Activated CD8-positive, alpha-beta memory T cell treated with anti-CD3 and anti-CD28 coated beads, Interleukin-2, amount 50 U/mL, for 48 hours (primary cell): ENCODE results near the gene C1orf56.

Experiments used
- DNase-seq: peaks from one replicate; pipeline ENCODE4 v3.0.0-alpha.2; 2020

Gene C1orf56

GRCh38 chr1:151047591-151047924, at the start of gene C1orf56:
C1orf56 (plus strand) TSS chr1:151047751; CDS start chr1:151047848, 97 bp downstream.
- DNase-seq = peak; percentile 83

- no peak for DNase-seq
These were observed 49.6 kb upstream of the C1orf56 start for GRCh38 chr1:150997949-150998348.

- DNase-seq = no peak
These were observed 48.4 kb upstream of the C1orf56 start for GRCh38 chr1:150999051-150999674.

GRCh38 chr1:150999926-151000325, 47.6 kb upstream of the C1orf56 start:
- no peak for DNase-seq

GRCh38 chr1:151000408-151000807, 47.1 kb upstream of the C1orf56 start:
- DNase-seq = no peak

GRCh38 chr1:151001602-151002001, 45.9 kb upstream of the C1orf56 start:
- no peak for DNase-seq

- DNase-seq = no peak
These were observed 45.5 kb upstream of the C1orf56 start for GRCh38 chr1:151002051-151002450.

GRCh38 chr1:151002611-151003010, 44.9 kb upstream of the C1orf56 start:
- DNase-seq = no peak

GRCh38 chr1:151003180-151003579, 44.4 kb upstream of the C1orf56 start:
- no peak for DNase-seq

GRCh38 chr1:151005729-151006319, 41.7 kb upstream of the C1orf56 start:
- no peak for DNase-seq

GRCh38 chr1:151006327-151007052, 41.1 kb upstream of the C1orf56 start, which contains the start of gene MINDY1:
MINDY1 (minus strand) TSS chr1:151006902; CDS start chr1:151002617, 4,285 bp downstream.
- DNase-seq = peak; percentile 65

GRCh38 chr1:151007853-151008243, 39.7 kb upstream of the C1orf56 start:
- DNase-seq = no peak

GRCh38 chr1:151008244-151009205, 39.0 kb upstream of the C1orf56 start, which contains the start of gene PRUNE1:
PRUNE1 (plus strand) TSS chr1:151008449; CDS start chr1:151008633, 184 bp downstream.
- peak; percentile 99 for DNase-seq

GRCh38 chr1:151009206-151009587, 38.4 kb upstream of the C1orf56 start:
- no peak for DNase-seq

GRCh38 chr1:151009674-151010345, 37.7 kb upstream of the C1orf56 start:
- no peak for DNase-seq

GRCh38 chr1:151010346-151010726, 37.2 kb upstream of the C1orf56 start:
- DNase-seq = no peak

- no peak for DNase-seq
These were observed 36.2 kb upstream of the C1orf56 start for GRCh38 chr1:151011154-151011850.

GRCh38 chr1:151012684-151013471, 34.7 kb upstream of the C1orf56 start:
- no peak for DNase-seq

GRCh38 chr1:151013518-151013917, 34.0 kb upstream of the C1orf56 start:
- no peak for DNase-seq

GRCh38 chr1:151024540-151025146, 22.9 kb upstream of the C1orf56 start:
- DNase-seq = peak; percentile 88
